HCT116 (cell line): ENCODE data around the gene OTOP2. TPM values are rescaled to one million over a fixed set of nuclear protein-coding genes. Genes with fewer than 3 reads are reported as not detected.

Experiments used
- ATAC-seq: fragments of 200-7000 bp; cut with Tn5 transposase; 2 replicates; pipeline ENCODE4 v1.9.1; 2020; ENCODE audit warnings: mild to moderate bottlenecking, moderate library complexity
- BruUV-seq: library from RNA; stranded (reverse); fragments of 400-500 nt; replicated peaks from 2 replicates; lab custom pipeline; 2021; lab: Mats Ljungman, UMichigan
- CTCF ChIA-PET: fragments of 300-600 bp; sonication (Branson Sonifier 250); formaldehyde crosslinking; loops from one replicate; lab custom pipeline; 2021; ENCODE audit warnings: antibody characterized with exemption; lab: Charles Lee
- POLR2A ChIA-PET: fragments of 300-600, 350-600 bp; sonication (Branson Sonifier 250); formaldehyde crosslinking; loops from one replicate; lab custom pipeline; 2021; ENCODE audit warnings: antibody characterized with exemption; lab: Charles Lee
- RAD21 ChIA-PET, 2 experiments: fragments of 300-600 bp; sonication (Branson Sonifier 250); formaldehyde crosslinking; loops; one replicate each; lab custom pipeline; 2023; ENCODE audit warnings: low total read pairs in 2 of 2; ENCODE audit not compliant: uncharacterized antibody in 2 of 2, unreplicated experiment in 2 of 2, low non-redundant PET in 1 of 2; lab: Charles Lee
- DNase-seq: peaks from one replicate; pipeline ENCODE4 v3.0.0-alpha.2; 2010; ENCODE audit warnings: low read depth, low spot score
- H2AFZ ChIP-seq: fragments of 200-600 bp; shearing (Covaris generic), sonication (generic); 2 replicates; pipeline ENCODE4 v1.6.1; 2017; ENCODE audit warnings: low read depth, mixed run types, mixed read lengths, antibody characterized with exemption, low read length; ENCODE audit not compliant: poor library complexity, severe bottlenecking
- H3K27ac ChIP-seq: 2 replicates; pipeline ENCODE4 v1.5.1; 2012; ENCODE audit warnings: low read depth, low read length
- H3K27me3 ChIP-seq: fragments of 200-600 bp; sonication (generic); 2 replicates; pipeline ENCODE4 v1.6.1; 2016; ENCODE audit warnings: mixed run types, low read length, mixed read lengths; ENCODE audit not compliant: insufficient read depth
- H3K36me3 ChIP-seq, 2 experiments: fragments of 200-500 bp in 1 of 2; fragments of 200-600 bp in 1 of 2; sonication (Bioruptor generic) in 1 of 2; sonication (generic) in 1 of 2; 2 replicates each; pipeline versions ENCODE4 v1.5.1 to v1.6.1; 2014 to 2016; ENCODE audit warnings: low read length in 2 of 2, inconsistent platforms in 1 of 2, mixed read lengths in 1 of 2, mixed run types in 1 of 2; ENCODE audit not compliant: insufficient read depth in 2 of 2, control insufficient read depth in 1 of 2
- H3K4me1 ChIP-seq, 2 experiments: fragments of 200-600 bp in 1 of 2; sonication (generic) in 1 of 2; 2 replicates each; pipeline versions ENCODE4 v1.5.1 to v1.6.1; 2012 to 2017; ENCODE audit warnings: low read length in 2 of 2, inconsistent platforms in 1 of 2, mild to moderate bottlenecking in 1 of 2, mixed read lengths in 1 of 2, mixed run types in 1 of 2, moderate library complexity in 1 of 2; ENCODE audit not compliant: insufficient read depth in 2 of 2, control insufficient read depth in 1 of 2
- H3K4me2 ChIP-seq: fragments of 200-600 bp; sonication (generic); 2 replicates; pipeline ENCODE4 v1.6.1; 2017; ENCODE audit warnings: mixed run types, low read length, mixed read lengths
- H3K4me3 ChIP-seq, 2 experiments: fragments of 200-600 bp in 1 of 2; sonication (generic) in 1 of 2; replicated peaks in 1 of 2; 2 replicates each; pipeline ENCODE4 v1.5.1; 2011 to 2016; ENCODE audit warnings: low read length in 2 of 2, control low read depth in 1 of 2, low read depth in 1 of 2, mild to moderate bottlenecking in 1 of 2, mixed read lengths in 1 of 2, mixed run types in 1 of 2
- H3K79me2 ChIP-seq: fragments of 200-600 bp; sonication (generic); 2 replicates; pipeline ENCODE4 v1.6.1; 2017; ENCODE audit warnings: mild to moderate bottlenecking, mixed run types, low read length, moderate library complexity, mixed read lengths; ENCODE audit not compliant: insufficient read depth
- H3K9ac ChIP-seq: fragments of 200-600 bp; sonication (generic); 2 replicates; pipeline ENCODE4 v1.6.1; 2016; ENCODE audit warnings: low read length, mixed read lengths
- H3K9me2 ChIP-seq: fragments of 200-600 bp; sonication (generic), shearing (Covaris generic); 2 replicates; pipeline ENCODE4 v1.6.1; 2017; ENCODE audit warnings: mixed run types, mild to moderate bottlenecking, moderate library complexity; ENCODE audit not compliant: insufficient read depth
- H3K9me3 ChIP-seq, 2 experiments: fragments of 200-500 bp in 1 of 2; fragments of 200-600 bp in 1 of 2; sonication (Bioruptor generic) in 1 of 2; sonication (generic) in 1 of 2; 2 replicates each; pipeline ENCODE4 v1.6.1; 2014 to 2017; ENCODE audit warnings: low read length in 2 of 2, mixed read lengths in 2 of 2, inconsistent platforms in 1 of 2, low read depth in 1 of 2, mild to moderate bottlenecking in 1 of 2, mixed run types in 1 of 2, moderate library complexity in 1 of 2; ENCODE audit not compliant: control insufficient read depth in 1 of 2, insufficient read depth in 1 of 2
- H4K20me1 ChIP-seq: fragments of 200-600 bp; sonication (generic), shearing (Covaris generic); 2 replicates; pipeline ENCODE4 v1.6.1; 2017; ENCODE audit warnings: mixed run types, mild to moderate bottlenecking, moderate library complexity; ENCODE audit not compliant: insufficient read depth
- CBX3 ChIP-seq: IDR thresholded peaks from 2 replicates; pipeline ENCODE4 v1.6.1; 2012; ENCODE audit warnings: low read depth
- CEBPB ChIP-seq: IDR thresholded peaks from 2 replicates; pipeline ENCODE4 v1.6.1; 2012; ENCODE audit warnings: low read depth
- ELF1 ChIP-seq: IDR thresholded peaks from 2 replicates; pipeline ENCODE4 v1.6.1; 2012; ENCODE audit warnings: low read depth, borderline replicate concordance
- EZH2phosphoT487 ChIP-seq: fragments of 200-600 bp; IDR thresholded peaks from 2 replicates; pipeline ENCODE4 v1.6.1; 2018; ENCODE audit warnings: antibody characterized with exemption, borderline replicate concordance
- FOSL1 ChIP-seq: IDR thresholded peaks from 2 replicates; pipeline ENCODE4 v1.6.1; 2012; ENCODE audit warnings: low read depth
- JUND ChIP-seq: IDR thresholded peaks from 2 replicates; pipeline ENCODE4 v1.6.1; 2012
- MAX ChIP-seq: IDR thresholded peaks from 2 replicates; pipeline ENCODE4 v1.6.1; 2012
- POLR2A ChIP-seq: IDR thresholded peaks from 2 replicates; pipeline ENCODE4 v1.7.0; 2011; ENCODE audit warnings: borderline replicate concordance; ENCODE audit not compliant: insufficient read depth, insufficient read length; ENCODE audit errors: extremely low read depth
- POLR2AphosphoS5 ChIP-seq: IDR thresholded peaks from 2 replicates; pipeline ENCODE4 v1.6.1; 2011; ENCODE audit warnings: mild to moderate bottlenecking, low read depth, low read length, moderate library complexity
- RAD21 ChIP-seq: IDR thresholded peaks from 2 replicates; pipeline ENCODE4 v1.6.1; 2012; ENCODE audit warnings: low read depth, mild to moderate bottlenecking
- REST ChIP-seq: IDR thresholded peaks from 2 replicates; pipeline ENCODE4 v1.6.1; 2012; ENCODE audit warnings: low read depth
- SIN3A ChIP-seq: IDR thresholded peaks from 2 replicates; pipeline ENCODE4 v1.6.1; 2012; ENCODE audit warnings: low read depth
- SRF ChIP-seq: IDR thresholded peaks from 2 replicates; pipeline ENCODE4 v1.6.1; 2012; ENCODE audit warnings: low read depth
- YY1 ChIP-seq: IDR thresholded peaks from 2 replicates; pipeline ENCODE4 v1.6.1; 2011; ENCODE audit warnings: low read length, low read depth, moderate library complexity, mild to moderate bottlenecking; ENCODE audit not compliant: insufficient replicate concordance; ENCODE audit errors: extremely low read depth
- ZNF274 ChIP-seq: fragments of 200-500 bp; sonication (Bioruptor generic); IDR thresholded peaks from 2 replicates; pipeline ENCODE4 v1.6.1; 2014; ENCODE audit warnings: mild to moderate bottlenecking, low read depth, low read length, inconsistent platforms
- intact Hi-C: fragments of 100-400 bp; cut with micrococcal nuclease; formaldehyde crosslinking; loops from 2 replicates; pipeline ENCODE4 v1.10.0; 2022
- total RNA-seq: library from RNA; stranded (reverse); gene quantifications from one replicate; pipeline ENCODE4 v1.2.1, GENCODE V29; 2021; ENCODE audit not compliant: unreplicated experiment
- TF ChIP-seq, protein P1 (sequence below), 3 experiments: fragments of 200-600 bp in 1 of 3; sonication (generic) in 1 of 3; IDR thresholded peaks in 2 of 3; conservative IDR thresholded peaks in 1 of 3; 2 replicates each; pipeline ENCODE4 v1.5.1; 2012 to 2017; ENCODE audit warnings: low read depth in 2 of 3, low read length in 2 of 3, antibody characterized with exemption in 1 of 3, borderline replicate concordance in 1 of 3, control low read depth in 1 of 3, mild to moderate bottlenecking in 1 of 3, mixed read lengths in 1 of 3, mixed run types in 1 of 3, moderate library complexity in 1 of 3; ENCODE audit not compliant: insufficient read depth in 1 of 3
- TF ChIP-seq, protein P2 (sequence below): IDR thresholded peaks from 2 replicates; pipeline ENCODE4 v1.6.1; 2011; ENCODE audit warnings: mild to moderate bottlenecking, low read length, moderate library complexity; ENCODE audit not compliant: insufficient replicate concordance; ENCODE audit errors: extremely low read depth

Gene OTOP2
- total RNA-seq, 1 experiment from 2014 or later = not detected

GRCh38 chr17:74960570-74961342 lies 36.7 kb downstream of the OTOP2 start:
- no TSS peak for BruUV-seq
- H3K9me3 ChIP-seq = no peaks in the 10 kb centered on the region
- ChIA-PET RAD21 (interaction anchor here (0.6 to 1.9 kb wide), 14 partner anchors 27 to 273 kb away, joined by 3 to 11 read pairs (median 4); partner anchors contain the start of genes CDR2L (in 1 of the 2) and FDXR (in 1 of the 2)), POLR2A (interaction anchor here (0.6 to 2.3 kb wide), 9 partner anchors 9 to 241 kb away, joined by 3 to 10 read pairs (median 3); partner anchors contain the start of genes ARMC7, CDR2L, FDXR and HID1), CTCF (interaction anchor here (0.6 to 3.9 kb wide), 50 partner anchors 9 to 452 kb away, joined by 3 to 36 read pairs (median 8); partner anchors contain the start of genes ATP5PD, CDR2L, FDXR and HID1)
- no peak overlapping the region for H2AFZ ChIP-seq
- H3K27ac ChIP-seq = peak overlapping the region; percentile 29; the same call in 1 of the 2 replicates
- ATAC-seq (peak; percentile 67), DNase-seq (peak; percentile 54)
- no peaks in the 10 kb centered on the region for H3K9me2 ChIP-seq
- peak overlapping the region; percentile 23; the same call in 1 of the 2 replicates for H3K9ac ChIP-seq
- H3K79me2 ChIP-seq = no peaks in the 10 kb centered on the region
- peaks cover 7 to 17% of the 10 kb centered on the region in 2 experiments; a peak in 3 of 4 replicates for H3K4me1 ChIP-seq
- intact Hi-C loops = loop anchor here (1.0 to 5.0 kb wide), 7 partner anchors 46 to 452 kb away; partner anchors contain the start of gene MRPL58
- H3K36me3 ChIP-seq = no peaks in the 10 kb centered on the region
- H3K4me3 ChIP-seq = no peak overlapping the region
- no peaks in the 10 kb centered on the region for H4K20me1 ChIP-seq
- no peaks in the 10 kb centered on the region for H3K27me3 ChIP-seq
- peak overlapping the region; percentile 52 for H3K4me2 ChIP-seq
- TF ChIP-seq JUND (no peak), CEBPB (no peak), REST (no peak), EZH2phosphoT487 (no peak), ELF1 (no peak), MAX (peak; percentile 97), YY1 (no peak), SIN3A (no peak), POLR2AphosphoS5 (no peak), SRF (no peak), POLR2A (no peak), CBX3 (no peak), RAD21 (peak; percentile 64), ZNF274 (no peak), FOSL1 (no peak)
- TF ChIP-seq, protein P1, sequence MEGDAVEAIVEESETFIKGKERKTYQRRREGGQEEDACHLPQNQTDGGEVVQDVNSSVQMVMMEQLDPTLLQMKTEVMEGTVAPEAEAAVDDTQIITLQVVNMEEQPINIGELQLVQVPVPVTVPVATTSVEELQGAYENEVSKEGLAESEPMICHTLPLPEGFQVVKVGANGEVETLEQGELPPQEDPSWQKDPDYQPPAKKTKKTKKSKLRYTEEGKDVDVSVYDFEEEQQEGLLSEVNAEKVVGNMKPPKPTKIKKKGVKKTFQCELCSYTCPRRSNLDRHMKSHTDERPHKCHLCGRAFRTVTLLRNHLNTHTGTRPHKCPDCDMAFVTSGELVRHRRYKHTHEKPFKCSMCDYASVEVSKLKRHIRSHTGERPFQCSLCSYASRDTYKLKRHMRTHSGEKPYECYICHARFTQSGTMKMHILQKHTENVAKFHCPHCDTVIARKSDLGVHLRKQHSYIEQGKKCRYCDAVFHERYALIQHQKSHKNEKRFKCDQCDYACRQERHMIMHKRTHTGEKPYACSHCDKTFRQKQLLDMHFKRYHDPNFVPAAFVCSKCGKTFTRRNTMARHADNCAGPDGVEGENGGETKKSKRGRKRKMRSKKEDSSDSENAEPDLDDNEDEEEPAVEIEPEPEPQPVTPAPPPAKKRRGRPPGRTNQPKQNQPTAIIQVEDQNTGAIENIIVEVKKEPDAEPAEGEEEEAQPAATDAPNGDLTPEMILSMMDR (IDR thresholded peaks at IDR 0.05 in 2 of 3, conservative IDR thresholded peaks at IDR 0.05 in 1 of 3; ENCODE audit: borderline replicate concordance in 1 of 3, insufficient read depth in 1 of 3, low read depth in 2 of 3, low read length in 2 of 3) = peak; percentile 54 to 67 (median 64); a peak in 5 of 6 replicates
- TF ChIP-seq, protein P2, sequence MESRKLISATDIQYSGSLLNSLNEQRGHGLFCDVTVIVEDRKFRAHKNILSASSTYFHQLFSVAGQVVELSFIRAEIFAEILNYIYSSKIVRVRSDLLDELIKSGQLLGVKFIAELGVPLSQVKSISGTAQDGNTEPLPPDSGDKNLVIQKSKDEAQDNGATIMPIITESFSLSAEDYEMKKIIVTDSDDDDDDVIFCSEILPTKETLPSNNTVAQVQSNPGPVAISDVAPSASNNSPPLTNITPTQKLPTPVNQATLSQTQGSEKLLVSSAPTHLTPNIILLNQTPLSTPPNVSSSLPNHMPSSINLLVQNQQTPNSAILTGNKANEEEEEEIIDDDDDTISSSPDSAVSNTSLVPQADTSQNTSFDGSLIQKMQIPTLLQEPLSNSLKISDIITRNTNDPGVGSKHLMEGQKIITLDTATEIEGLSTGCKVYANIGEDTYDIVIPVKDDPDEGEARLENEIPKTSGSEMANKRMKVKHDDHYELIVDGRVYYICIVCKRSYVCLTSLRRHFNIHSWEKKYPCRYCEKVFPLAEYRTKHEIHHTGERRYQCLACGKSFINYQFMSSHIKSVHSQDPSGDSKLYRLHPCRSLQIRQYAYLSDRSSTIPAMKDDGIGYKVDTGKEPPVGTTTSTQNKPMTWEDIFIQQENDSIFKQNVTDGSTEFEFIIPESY = no peak
